Measurements from ENCODE around the gene HIVEP3. TPM values are rescaled to one million over a fixed set of nuclear protein-coding genes. Genes with fewer than 3 reads are reported as not detected.

Gene HIVEP3
- total RNA-seq, 1 donor from 2014 or later: 1.2 TPM

- peaks cover 9% of the 10 kb centered on the region for H3K27me3 Mint-ChIP-seq (ENCODE audit: low read depth)
- peak overlapping the region; percentile 8 for H3K27ac Mint-ChIP-seq (ENCODE audit: unreplicated experiment)
- no peaks in the 10 kb centered on the region for H3K9me3 Mint-ChIP-seq
- peaks cover 4% of the 10 kb centered on the region for H3K4me1 Mint-ChIP-seq
- no peak for DNase-seq (ENCODE audit: low read depth, low spot score)
- no peak for TF ChIP-seq CTCF (conservative IDR thresholded peaks at IDR 0.05)
- H3K36me3 Mint-ChIP-seq (ENCODE audit: low read depth): no peaks in the 10 kb centered on the region
- no peak overlapping the region for H3K4me3 Mint-ChIP-seq
These were observed 240.4 kb downstream of the HIVEP3 start for GRCh38 chr1:41678111-41678878.

- no peaks in the 10 kb centered on the region for H3K9me3 Mint-ChIP-seq
- no peaks in the 10 kb centered on the region for H3K36me3 Mint-ChIP-seq (ENCODE audit: low read depth)
- no peak overlapping the region for H3K4me3 Mint-ChIP-seq
- peaks cover 14% of the 10 kb centered on the region for H3K27me3 Mint-ChIP-seq (ENCODE audit: low read depth)
- no peak for TF ChIP-seq CTCF (conservative IDR thresholded peaks at IDR 0.05)
- peaks cover 4% of the 10 kb centered on the region for H3K4me1 Mint-ChIP-seq
- no peak overlapping the region for H3K27ac Mint-ChIP-seq (ENCODE audit: unreplicated experiment)
- DNase-seq (ENCODE audit: low read depth, low spot score): no peak
These were observed 241.1 kb downstream of the HIVEP3 start for GRCh38 chr1:41677620-41678019.

- H3K9me3 Mint-ChIP-seq: no peaks in the 10 kb centered on the region
- H3K36me3 Mint-ChIP-seq (ENCODE audit: low read depth): no peaks in the 10 kb centered on the region
- H3K4me1 Mint-ChIP-seq: peaks cover 6% of the 10 kb centered on the region
- no peak for DNase-seq (ENCODE audit: low read depth, low spot score)
- H3K4me3 Mint-ChIP-seq: no peak overlapping the region
- TF ChIP-seq CTCF (conservative IDR thresholded peaks at IDR 0.05): no peak
- peak overlapping the region; percentile 57 for H3K27ac Mint-ChIP-seq (ENCODE audit: unreplicated experiment)
- H3K27me3 Mint-ChIP-seq (ENCODE audit: low read depth): peaks cover 19% of the 10 kb centered on the region
These were observed 243.3 kb downstream of the HIVEP3 start for GRCh38 chr1:41675401-41675800.

GRCh38 chr1:41674522-41674921 lies 244.2 kb downstream of the HIVEP3 start:
- no peaks in the 10 kb centered on the region for H3K9me3 Mint-ChIP-seq
- H3K27ac Mint-ChIP-seq (ENCODE audit: unreplicated experiment): no peak overlapping the region
- peaks cover 12% of the 10 kb centered on the region for H3K4me1 Mint-ChIP-seq
- no peak for DNase-seq (ENCODE audit: low read depth, low spot score)
- H3K36me3 Mint-ChIP-seq (ENCODE audit: low read depth): no peaks in the 10 kb centered on the region
- TF ChIP-seq CTCF (conservative IDR thresholded peaks at IDR 0.05): no peak
- no peak overlapping the region for H3K4me3 Mint-ChIP-seq
- peaks cover 19% of the 10 kb centered on the region for H3K27me3 Mint-ChIP-seq (ENCODE audit: low read depth)

GRCh38 chr1:41673806-41674205 lies 244.9 kb downstream of the HIVEP3 start:
- no peak for DNase-seq (ENCODE audit: low read depth, low spot score)
- no peaks in the 10 kb centered on the region for H3K9me3 Mint-ChIP-seq
- TF ChIP-seq CTCF (conservative IDR thresholded peaks at IDR 0.05): no peak
- H3K36me3 Mint-ChIP-seq (ENCODE audit: low read depth): no peaks in the 10 kb centered on the region
- no peak overlapping the region for H3K4me3 Mint-ChIP-seq
- H3K27ac Mint-ChIP-seq (ENCODE audit: unreplicated experiment): no peak overlapping the region
- H3K4me1 Mint-ChIP-seq: peaks cover 18% of the 10 kb centered on the region
- peaks cover 19% of the 10 kb centered on the region for H3K27me3 Mint-ChIP-seq (ENCODE audit: low read depth)

All from neural crest cell (in vitro differentiated cells).